UCSD-AML1 (cell line): ENCODE results near the gene CGB7.
"Not testable (repeated sequence)": the region's sequence is repeated elsewhere in the genome, so short reads cannot be mapped to it uniquely, and the experiment has no call there.

ENCODE experiments used
- DNase-seq: peaks from one replicate; lab custom pipeline; 2025; ENCODE audit not compliant: unreplicated experiment; lab: John Stamatoyannopoulos, UW

The CGB7 gene

GRCh38 chr19:49042666-49043065 lies 14.9 kb downstream of the CGB7 start:
- DNase-seq = not testable (repeated sequence)

DNA sequence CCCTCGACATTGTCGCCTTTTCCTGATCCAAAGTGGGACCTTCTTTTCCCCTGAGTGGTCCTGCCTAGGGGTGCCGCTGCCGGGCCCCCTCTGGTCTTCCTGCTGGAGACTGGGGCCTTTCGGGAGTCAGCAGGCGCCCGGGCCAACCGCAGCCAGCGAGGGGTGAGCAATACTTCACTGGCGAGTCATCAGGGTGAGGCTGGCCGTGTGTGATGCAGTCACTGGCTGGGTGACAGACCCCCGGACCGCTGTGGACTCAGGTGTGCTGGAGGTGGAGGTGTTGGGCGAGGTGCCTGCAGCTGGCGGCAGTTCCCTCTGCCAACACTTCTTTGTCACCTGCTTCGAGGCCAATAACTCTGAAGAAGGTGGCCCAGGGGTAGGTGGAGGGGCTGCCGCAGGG lies 15.4 kb downstream of the CGB7 start:
- no peak for DNase-seq

DNA sequence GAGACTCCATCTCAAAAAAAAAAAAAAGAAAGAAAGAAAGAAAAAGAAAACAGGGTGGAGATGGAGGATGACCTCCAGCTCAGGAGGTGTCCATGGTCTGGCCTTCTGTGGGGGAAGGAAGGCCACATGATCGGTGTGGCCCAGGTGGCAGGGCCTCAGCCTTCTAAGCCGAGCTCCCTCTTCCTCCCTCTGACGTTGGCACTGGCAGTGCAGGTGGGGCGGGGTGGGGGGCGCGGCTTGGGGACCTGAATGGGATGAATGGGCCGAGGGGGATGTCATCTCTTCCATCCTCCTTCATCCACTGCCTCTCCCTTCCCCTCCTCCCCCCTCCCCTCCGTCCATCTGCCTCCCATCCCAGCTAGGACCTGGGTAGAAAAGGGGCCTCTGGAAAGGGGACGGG lies 17.8 kb downstream of the CGB7 start:
- not testable (repeated sequence) for DNase-seq

- DNase-seq = not testable (repeated sequence)
Measured at GRCh38 chr19:49038557-49039276, 18.8 kb downstream of the CGB7 start.

DNA sequence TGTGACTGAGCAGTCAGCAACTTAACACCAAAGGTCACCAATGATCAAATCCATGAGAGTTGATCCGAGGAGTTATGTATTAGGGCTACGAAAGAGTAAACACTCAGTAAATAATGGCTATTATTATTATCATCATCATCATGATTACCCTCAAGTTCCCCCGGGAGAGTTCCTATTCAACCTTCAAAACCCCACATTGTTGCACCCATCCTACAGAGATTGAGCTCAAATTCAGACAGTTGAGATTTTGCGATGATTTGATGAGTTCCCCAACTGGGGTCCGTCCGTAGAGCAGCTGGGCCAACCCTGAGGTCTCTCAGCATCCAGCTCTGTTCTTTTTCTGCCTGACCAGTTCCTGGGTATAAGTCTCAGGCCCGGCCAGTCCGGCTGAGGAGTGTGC lies 19.4 kb downstream of the CGB7 start:
- not testable (repeated sequence) for DNase-seq

DNA sequence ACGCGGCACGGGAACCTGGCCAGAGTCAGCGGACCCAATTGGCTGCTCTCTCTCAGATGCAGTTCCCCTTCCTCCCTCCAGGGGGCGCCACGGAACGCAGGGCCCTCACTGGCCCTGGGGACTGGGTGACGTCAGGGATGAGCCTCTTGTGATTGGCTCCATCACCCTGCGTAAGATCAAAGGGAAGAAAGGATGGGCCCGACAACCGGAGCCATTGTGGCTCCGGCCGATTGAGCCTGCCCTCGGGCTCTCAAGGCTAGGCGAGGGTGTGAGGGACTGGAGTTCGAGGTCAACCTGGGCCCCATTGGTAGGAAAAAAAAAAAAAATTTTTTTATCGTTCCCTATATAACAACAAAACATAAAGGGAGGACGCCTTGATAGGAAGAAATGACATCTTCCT lies 20.7 kb downstream of the CGB7 start, which contains the start of gene CGB1:
Gene CGB1, minus strand, starts transcription at position 81 of the 400 bp plus-strand sequence. CDS start 184 bp downstream, outside the sequence.
- DNase-seq = peak; percentile 28

DNA sequence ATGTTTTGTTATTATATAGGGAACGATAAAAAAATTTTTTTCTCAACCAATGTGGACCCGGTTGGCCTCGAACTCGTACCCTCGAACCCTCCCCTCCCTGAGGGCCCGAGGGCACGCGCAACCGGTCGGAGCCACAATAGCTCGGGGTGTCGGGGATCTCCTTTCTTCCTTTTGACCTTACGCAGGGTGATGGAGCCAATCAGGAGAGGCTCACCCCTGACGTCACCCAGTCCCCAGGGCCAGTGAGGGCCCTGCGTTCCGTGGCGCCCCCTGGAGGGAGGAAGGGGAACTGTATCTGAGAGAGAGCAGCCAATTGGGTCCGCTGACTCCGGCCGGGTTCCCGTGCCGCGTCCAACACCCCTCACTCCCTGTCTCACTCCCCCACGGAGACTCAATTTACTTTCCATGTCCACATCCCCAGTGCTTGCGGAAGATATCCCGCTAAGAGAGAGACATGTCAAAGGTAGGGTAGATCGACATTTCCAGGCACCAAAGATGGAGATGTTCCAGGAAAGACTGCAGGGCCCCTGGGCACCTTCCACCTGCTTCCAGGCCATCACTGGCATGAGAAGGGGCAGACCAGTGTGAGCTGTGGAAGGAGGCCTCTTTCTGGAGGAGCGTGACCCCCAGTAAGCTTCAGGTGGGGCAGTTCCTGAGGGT lies 25.8 kb downstream of the CGB7 start, which contains the start of gene CGB2:
Gene CGB2, plus strand, starts transcription at position 249 of the 660 bp plus-strand sequence. Its CDS starts 206 bp downstream, at position 455.
- DNase-seq = not testable (repeated sequence)

GRCh38 chr19:49030323-49030722 lies 27.2 kb downstream of the CGB7 start:
- DNase-seq = not testable (repeated sequence)

GRCh38 chr19:49029749-49030148 lies 27.8 kb downstream of the CGB7 start:
- DNase-seq = not testable (repeated sequence)

GRCh38 chr19:49028686-49029085 lies 28.9 kb downstream of the CGB7 start:
- DNase-seq = not testable (repeated sequence)

- DNase-seq = not testable (repeated sequence)
Measured at GRCh38 chr19:49025599-49025998, 31.9 kb downstream of the CGB7 start.

DNA sequence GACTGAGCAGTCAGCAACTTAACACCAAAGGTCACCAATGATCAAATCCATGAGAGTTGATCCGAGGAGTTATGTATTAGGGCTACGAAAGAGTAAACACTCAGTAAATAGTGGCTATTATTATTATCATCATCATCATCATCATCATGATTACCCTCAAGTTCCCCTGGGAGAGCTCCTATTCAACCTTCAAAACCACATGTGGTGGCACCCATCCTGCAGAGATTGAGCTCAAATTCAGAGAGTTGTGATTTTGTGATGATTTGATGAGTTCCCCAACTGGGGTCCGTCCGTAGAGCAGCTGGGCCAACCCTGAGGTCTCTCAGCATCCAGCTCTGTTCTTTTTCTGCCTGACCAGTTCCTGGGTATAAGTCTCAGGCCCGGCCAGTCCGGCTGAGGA lies 32.5 kb downstream of the CGB7 start:
- DNase-seq = not testable (repeated sequence)

- not testable (repeated sequence) for DNase-seq
Measured at GRCh38 chr19:49024233-49024632, 33.3 kb downstream of the CGB7 start, which contains the start of gene CGB3. Gene CGB3 (minus strand): TSS chr19:49024333. CDS start chr19:49023971, 362 bp downstream.

- DNase-seq = no peak
Measured at GRCh38 chr19:49022116-49022515, 35.4 kb downstream of the CGB7 start.

DNA sequence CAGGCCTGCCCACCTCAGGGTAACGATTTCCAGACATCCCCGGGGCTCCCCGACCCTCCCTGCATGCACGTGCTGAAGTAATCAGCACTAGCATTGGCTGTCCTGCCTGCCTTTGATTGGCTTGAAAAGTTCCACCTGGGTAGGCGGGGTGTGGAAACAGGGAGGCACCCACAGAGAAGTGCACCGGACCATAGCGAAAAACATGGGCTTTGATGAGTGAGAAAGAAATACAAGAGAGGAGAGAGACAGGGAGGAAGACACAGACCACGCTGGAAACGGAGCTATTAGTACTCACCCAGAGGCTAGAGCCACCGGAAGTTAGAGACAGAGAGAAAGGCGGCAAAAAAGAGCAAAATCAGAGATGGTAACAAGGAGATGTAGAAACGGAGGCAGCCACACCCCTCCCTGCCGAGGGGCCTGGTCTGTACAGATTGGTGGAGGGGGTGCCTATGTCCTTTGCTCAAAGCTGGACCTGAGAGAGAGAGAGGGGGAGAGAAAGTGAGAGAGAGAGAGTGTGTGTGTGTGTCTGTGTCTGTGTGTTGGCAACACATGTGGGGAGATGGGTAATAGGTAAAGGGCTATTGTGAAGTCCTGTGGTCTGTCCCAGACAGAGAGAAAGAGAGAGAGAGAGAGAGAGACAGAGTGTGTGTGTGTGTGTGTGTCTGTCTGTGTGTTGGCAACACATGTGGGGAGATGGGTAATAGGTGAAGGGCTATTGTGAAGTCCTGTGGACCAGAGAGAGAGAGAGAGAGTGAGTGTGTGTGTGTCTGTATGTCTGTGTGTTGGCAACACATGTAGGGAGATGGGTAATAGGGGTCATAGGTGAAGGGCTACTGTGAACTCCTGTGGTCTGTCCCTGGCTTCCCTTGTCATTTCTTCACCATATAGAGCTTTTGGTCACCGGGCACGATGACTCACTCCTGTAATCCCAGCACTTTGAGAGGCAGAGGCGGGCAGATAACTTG lies 36.3 kb downstream of the CGB7 start:
- no peak for DNase-seq

DNA sequence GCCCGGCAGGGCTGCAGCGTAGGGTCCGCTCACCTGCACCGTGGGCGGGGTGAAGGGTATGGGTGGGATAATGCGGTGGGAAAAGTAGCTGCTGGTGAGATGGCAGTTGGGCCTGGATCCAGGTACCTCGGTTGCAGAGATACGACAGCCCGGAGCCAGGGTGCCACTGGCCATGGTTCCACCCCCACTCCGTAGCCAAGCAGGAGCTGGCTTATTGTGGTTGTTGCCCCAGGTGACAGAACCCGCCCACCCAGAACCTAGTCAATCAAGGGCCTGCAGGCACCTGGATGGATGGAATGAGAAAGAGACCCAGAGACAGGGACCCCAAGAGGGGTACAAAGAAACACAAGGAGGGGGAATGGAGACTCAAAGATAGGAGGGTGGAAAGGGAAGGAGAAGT lies 37.2 kb downstream of the CGB7 start:
- DNase-seq = no peak

GRCh38 chr19:49019242-49019932 lies 38.2 kb downstream of the CGB7 start:
- DNase-seq = peak; percentile 39

GRCh38 chr19:49018388-49019241 lies 38.9 kb downstream of the CGB7 start:
- DNase-seq = not testable (repeated sequence)

DNA sequence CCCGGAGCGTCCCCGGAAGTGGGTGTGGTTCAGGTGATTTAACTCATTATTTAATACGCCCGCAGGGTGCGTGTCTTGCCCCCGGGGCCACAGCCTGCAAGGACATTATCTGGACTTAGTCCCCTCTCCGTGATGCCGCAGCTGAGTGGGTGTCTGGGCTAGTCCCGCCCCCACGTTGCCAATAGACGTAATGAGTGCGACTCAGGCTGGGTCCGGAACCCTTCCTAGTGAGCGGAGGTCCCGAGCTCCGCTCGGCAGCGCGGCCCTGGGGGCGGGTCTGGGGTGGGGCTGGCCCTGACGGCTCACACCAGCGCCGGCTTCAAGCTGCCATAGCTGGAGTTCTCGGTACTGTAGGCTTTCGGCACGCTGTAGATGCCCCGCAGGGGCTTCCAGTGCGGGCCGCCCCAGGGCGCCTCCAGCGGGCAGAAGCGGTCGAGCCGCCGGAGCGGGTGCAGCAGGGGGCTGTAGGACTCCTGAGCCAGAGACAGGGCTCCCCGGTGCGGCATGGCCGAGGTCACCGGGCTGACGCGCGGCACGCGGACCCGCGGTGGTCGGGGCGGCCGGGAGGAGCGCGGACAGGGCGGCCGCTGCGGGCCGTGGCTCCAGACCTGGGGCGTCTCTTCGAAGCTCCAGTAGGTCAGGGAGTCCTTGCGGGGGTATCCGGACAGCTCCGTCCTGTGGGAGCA lies 39.7 kb downstream of the CGB7 start:
- DNase-seq = no peak
